HG02763 (cell line): ENCODE results near the gene TYK2.
A peak's percentile ranks its signal among the peaks of the same experiment; 100 is the strongest.

Source experiments
- ATAC-seq: cut with Tn5 transposase; IDR thresholded peaks from one replicate; pipeline ENCODE4 v1.9.1; 2021; ENCODE audit warnings: mild to moderate bottlenecking, moderate library complexity; ENCODE audit not compliant: unreplicated experiment

Gene TYK2

GRCh38 chr19:10317045-10317856, 63.1 kb downstream of the TYK2 start:
- ATAC-seq: no peak

- no peak for ATAC-seq
Measured at GRCh38 chr19:10316229-10317044, 63.9 kb downstream of the TYK2 start.

GRCh38 chr19:10315335-10316214, 64.8 kb downstream of the TYK2 start, which contains the start of gene FDX2:
Gene FDX2, minus strand, starts transcription at chr19:10316015. Its CDS starts 19 bp downstream, at chr19:10315996.
- peak; percentile 72 for ATAC-seq

DNA sequence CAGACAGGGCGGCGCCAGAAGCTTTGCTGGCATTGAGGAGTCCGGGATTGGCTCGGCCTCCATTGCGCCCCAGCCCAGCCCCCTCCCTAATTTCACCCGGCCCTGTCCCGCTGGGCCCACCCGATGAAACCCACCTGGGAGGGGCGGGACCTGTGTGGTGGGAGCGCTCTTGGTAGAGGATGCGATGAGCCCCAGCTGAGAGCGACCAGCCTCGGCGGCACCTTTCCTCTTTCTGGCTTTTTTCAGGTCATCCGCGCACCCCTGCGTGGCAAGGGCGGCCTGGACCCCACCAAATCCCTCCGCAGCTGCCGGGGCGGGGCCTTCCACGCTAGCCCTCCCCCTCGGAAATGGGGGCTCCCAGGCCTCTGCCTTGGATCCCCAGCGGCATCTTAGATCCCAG, 70.9 kb downstream of the TYK2 start, which contains the start of gene ZGLP1:
Gene ZGLP1, minus strand, starts transcription at position 393 of the 400 bp plus-strand sequence.
- ATAC-seq: no peak

DNA sequence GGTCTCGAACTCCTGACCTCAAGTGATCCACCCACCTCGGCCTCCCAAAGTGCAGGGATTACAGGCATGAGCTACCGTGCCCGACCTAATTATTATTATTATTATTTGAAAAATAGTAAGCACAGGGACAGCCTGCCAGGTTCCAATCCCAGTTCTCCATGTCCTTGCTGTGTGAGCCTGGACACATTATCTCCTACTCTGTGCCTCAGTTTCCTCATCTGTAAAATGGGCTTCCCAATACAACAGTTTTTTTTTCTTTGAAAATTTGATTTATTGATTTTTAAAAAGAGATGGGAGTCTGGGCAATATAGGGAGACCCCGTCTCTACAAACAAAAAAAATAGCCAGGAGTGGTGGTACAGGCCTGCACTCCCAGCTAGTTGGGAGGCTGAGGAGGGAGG, 74.0 kb downstream of the TYK2 start:
- no peak for ATAC-seq

DNA sequence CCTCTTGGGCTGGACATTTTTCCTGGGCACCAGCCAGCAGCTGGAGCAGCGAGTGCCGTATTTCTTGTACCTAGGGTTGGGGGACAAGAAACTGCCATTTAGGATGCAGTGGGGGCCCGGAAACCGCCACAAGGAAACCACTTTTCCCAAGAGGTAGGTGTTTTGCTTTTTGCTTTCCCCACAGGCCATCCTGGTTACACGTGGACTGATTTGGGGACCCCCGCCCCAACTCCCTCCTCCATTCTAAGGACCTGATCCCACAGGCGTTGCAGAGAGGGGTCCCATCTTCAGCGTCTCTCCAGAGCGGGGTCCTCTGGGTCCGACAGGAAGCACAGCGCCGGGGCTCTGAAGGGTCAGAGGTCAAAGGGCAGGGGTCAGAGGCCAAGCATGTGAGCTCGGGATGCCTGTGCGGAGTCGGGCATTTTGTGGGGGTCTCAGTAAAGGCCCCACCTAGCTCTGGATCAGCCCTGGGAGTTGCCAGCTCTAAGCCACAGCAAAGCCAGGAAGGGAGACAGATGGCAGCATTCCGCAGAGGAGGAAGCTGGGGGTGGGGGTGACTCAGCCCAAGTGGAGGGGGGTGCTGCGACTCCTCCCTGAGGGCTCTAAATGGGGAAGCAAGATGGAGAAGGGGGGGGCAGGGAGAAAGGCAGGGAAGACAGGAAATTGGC, 75.1 kb downstream of the TYK2 start:
- ATAC-seq: no peak
